Activated CD4-positive, alpha-beta T cell treated with anti-CD3 and anti-CD28 coated beads, Interleukin-2, amount 50 U/mL, for 48 hours (primary cell): ENCODE measurements around the gene AGBL4.

Experiments
- DNase-seq, 2 experiments: peaks; one replicate each; pipeline ENCODE4 v3.0.0-alpha.2; 2020

AGBL4 gene

GRCh38 chr1:48675251-48675650, 1348.5 kb downstream of the AGBL4 start:
- DNase-seq: no peak

GRCh38 chr1:48674641-48675040, 1349.1 kb downstream of the AGBL4 start:
- no peak for DNase-seq

GRCh38 chr1:48673332-48674105, 1350.2 kb downstream of the AGBL4 start:
- DNase-seq: no peak

GRCh38 chr1:48671578-48671977, 1352.2 kb downstream of the AGBL4 start:
- no peak for DNase-seq

GRCh38 chr1:48670234-48671020, 1353.3 kb downstream of the AGBL4 start:
- no peak for DNase-seq

GRCh38 chr1:48668339-48668738, 1355.4 kb downstream of the AGBL4 start:
- no peak for DNase-seq

- no peak for DNase-seq
Measured at GRCh38 chr1:48667782-48668181, 1356.0 kb downstream of the AGBL4 start.

GRCh38 chr1:48665708-48666407, 1357.9 kb downstream of the AGBL4 start:
- no peak for DNase-seq

GRCh38 chr1:48661726-48662463, 1361.9 kb downstream of the AGBL4 start:
- DNase-seq: no peak

- DNase-seq: no peak
Measured at GRCh38 chr1:48659801-48660200, 1364.0 kb downstream of the AGBL4 start.

GRCh38 chr1:48657413-48657812, 1366.3 kb downstream of the AGBL4 start:
- DNase-seq: no peak

- DNase-seq: no peak
Measured at GRCh38 chr1:48654606-48655210, 1369.0 kb downstream of the AGBL4 start.

- no peak for DNase-seq
Measured at GRCh38 chr1:48652334-48652733, 1371.4 kb downstream of the AGBL4 start.

GRCh38 chr1:48649880-48650279, 1373.9 kb downstream of the AGBL4 start:
- DNase-seq: no peak

- DNase-seq: no peak
Measured at GRCh38 chr1:48645883-48646282, 1377.9 kb downstream of the AGBL4 start.

- no peak for DNase-seq
Measured at GRCh38 chr1:48644905-48645605, 1378.7 kb downstream of the AGBL4 start.

- DNase-seq: no peak
Measured at GRCh38 chr1:48644190-48644900, 1379.4 kb downstream of the AGBL4 start.

- DNase-seq: no peak
Measured at GRCh38 chr1:48643193-48643592, 1380.6 kb downstream of the AGBL4 start.

GRCh38 chr1:48640836-48641492, 1382.8 kb downstream of the AGBL4 start:
- DNase-seq: no peak

- no peak for DNase-seq
Measured at GRCh38 chr1:48629867-48630266, 1393.9 kb downstream of the AGBL4 start.

GRCh38 chr1:48627486-48627885, 1396.3 kb downstream of the AGBL4 start:
- no peak for DNase-seq
